ENCODE results near the gene TEX14.

The TEX14 gene

GRCh38 chr17:58641887-58642311, 49.9 kb downstream of the TEX14 start:
- DNase-seq = no peak

DNA sequence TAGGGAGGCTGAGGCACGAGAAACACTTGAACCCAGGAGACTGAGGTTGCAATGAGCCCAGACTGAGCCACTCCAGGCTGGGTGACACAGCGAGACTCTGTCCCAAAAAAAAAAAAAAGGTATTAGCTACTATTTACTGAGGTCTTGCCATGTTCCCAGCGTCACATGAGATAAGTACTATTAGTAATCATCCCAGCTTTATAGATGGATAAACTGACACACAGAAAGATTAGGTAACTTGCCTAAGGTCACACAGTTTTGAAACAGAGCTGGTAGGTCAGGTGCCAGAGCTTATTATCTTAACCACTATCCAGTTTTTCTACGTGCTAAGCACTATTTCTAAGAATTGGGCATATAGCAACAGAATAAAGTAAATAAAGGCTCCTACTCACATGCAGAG, 51.6 kb downstream of the TEX14 start:
- no peak for DNase-seq

- no peak for DNase-seq
Measured at GRCh38 chr17:58639681-58640080, 52.2 kb downstream of the TEX14 start.

GRCh38 chr17:58637011-58637570, 54.8 kb downstream of the TEX14 start:
- DNase-seq = no peak

- no peak for DNase-seq
Measured at GRCh38 chr17:58632324-58633314, 59.2 kb downstream of the TEX14 start.

DNA sequence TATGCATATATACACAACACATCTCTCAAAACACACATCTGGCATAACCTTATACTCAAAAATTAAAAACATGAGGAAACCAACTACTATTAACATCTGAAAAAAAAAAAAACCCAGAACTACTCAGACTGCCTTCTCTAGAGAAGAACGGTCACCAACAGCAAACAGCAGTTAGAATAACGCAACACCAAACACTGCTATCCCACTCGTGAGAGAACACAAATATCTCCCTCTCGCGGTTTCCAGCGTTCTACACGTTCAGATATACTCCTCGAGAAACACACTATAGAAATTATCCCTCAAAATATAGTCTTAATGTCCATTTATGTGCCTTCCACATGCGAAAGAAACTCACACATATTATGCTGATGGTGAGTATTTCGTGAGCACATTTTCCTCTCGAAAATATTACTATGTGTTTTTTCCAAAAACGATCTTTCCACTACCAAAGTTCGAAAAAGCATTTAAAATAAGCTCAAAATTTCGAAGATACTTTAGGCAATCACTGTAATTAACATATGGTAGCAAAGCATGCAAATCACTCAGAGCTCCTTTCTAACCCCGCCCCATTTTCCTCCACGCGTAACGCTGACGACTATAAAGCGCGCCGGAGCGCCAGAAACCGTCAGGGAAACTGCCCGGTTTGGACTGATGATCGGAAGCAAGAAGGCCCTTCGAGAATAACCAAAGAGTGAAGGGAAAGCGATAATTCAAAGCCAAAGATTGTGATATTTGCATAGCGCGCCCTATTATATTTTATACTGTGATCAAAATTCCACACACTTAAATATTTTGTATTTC, 60.1 kb downstream of the TEX14 start:
- peak; percentile 86 for DNase-seq

DNA sequence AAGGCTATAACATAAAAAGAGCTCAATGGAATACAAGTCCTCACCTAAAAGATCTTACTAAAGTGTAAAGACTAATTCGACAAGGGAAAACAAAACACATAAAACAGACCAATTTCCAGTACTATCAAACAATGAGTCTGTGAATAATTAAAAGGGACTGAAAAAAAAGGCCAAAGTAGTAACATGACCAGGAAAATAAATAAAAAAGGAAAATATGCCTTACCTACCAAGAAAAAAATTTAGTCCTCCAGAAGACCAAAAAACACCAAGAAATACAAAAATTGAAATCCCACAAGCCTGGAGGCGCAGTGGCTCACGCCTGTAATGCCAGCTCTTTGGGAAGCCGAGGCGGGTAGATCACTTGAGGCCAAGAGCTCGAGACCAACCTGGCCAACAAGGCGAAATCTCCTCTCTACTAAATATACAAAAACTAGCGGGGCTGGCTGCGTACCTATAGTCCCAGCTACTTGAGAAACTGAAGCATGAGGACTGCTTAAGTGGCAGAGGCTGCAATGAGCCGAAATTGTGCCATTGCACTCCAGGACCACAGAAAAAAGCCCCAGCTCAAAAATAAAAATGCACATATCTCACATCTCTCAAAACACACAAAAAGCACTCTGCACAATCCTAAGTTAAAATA, 60.8 kb downstream of the TEX14 start:
- DNase-seq = no peak

GRCh38 chr17:58626905-58627304, 64.9 kb downstream of the TEX14 start:
- DNase-seq = no peak

GRCh38 chr17:58624751-58625150, 67.1 kb downstream of the TEX14 start:
- no peak for DNase-seq

DNA sequence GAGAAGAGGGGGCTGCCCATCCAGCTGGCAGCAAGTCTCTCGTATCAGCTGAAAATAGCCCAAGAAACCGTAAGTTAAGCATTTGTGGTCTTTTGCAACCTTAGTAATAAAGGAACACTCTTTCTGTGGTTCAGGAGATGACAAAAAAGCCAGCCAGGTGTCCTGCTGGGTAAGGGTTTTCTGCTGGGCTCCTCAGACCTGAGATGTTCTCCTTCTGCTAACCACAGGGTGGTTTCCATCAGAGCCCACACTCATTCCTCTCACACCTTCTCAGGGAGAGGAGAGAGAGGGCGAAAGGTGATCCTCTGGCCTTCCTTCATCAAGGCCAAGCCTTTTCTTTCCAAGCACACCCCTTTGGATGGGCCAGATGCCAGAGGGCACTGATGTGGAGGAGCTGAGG, 70.7 kb downstream of the TEX14 start:
- no peak for DNase-seq

GRCh38 chr17:58618336-58618735, 73.5 kb downstream of the TEX14 start:
- DNase-seq = no peak

DNA sequence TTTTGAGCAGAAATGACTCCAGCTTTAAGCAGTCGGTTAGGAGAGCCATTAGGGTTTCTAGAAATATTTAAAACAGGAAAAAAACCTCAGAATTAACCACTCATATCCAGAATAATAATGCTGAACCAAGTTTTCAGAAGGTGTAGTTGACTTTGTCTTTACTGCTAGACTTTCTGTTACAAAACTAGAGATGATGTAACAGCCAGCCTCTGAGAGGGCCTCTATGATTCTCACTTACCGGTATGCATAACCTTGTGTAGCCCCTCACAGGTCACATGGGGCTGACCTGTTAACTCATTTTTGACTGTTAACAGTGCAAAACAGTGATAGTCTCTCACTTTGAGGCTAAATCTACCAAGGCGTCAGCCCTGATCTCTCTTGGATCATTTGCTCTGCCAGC, 74.3 kb downstream of the TEX14 start:
- no peak for DNase-seq

GRCh38 chr17:58615768-58616659, 75.8 kb downstream of the TEX14 start:
- no peak for DNase-seq

DNA sequence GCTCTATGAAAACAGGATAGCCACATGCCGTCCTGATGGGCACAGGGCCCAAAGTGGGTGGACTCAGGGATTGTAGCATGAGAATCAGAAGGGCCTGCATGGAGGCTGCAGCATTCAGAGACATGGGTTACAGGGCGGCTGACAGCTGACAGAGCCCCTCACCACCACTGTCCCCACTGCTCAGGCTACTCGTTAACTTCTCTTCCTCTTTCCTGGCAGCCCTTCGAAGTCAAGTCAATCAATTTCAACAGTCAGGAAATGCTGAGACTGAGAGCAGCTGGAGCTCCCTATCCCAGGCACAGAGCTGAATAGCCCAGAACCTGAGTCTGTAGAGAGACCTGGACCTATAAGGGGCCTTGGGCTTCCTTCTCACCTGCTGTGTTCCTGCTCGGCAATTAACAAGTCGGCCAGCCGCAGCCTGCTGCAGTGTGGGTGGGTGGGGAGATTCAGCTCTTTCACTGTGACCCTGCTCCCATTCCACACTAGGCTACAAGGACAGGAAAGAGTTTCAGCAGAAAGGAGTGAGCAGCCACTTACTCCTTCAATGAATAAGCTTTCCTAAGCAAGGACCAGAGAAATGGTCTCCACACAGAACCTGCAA, 76.9 kb downstream of the TEX14 start:
- DNase-seq = no peak

- no peak for DNase-seq
Measured at GRCh38 chr17:58611331-58611730, 80.5 kb downstream of the TEX14 start.

- no peak for DNase-seq
Measured at GRCh38 chr17:58606934-58607333, 84.9 kb downstream of the TEX14 start.

- DNase-seq = no peak
Measured at GRCh38 chr17:58605986-58606385, 85.9 kb downstream of the TEX14 start.

DNA sequence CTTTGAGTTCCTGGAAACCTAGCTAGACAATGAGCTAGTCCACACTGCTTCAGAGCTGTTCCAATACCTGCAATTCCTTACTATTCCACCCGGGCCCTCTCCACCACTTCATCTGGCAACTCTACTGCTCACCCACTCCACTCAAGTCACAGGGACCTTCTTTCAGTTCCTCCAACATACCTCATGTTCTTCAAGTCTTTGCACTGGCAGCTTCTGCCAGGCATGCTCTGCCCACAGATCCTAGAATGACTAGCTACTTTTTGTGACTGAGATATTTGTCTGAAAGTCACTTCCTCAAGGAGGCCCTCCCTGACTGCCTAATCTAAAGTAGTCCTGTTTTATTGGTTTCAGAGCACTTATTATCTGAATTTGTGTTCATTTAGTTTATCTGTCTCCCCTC, 86.4 kb downstream of the TEX14 start:
- DNase-seq = no peak

DNA sequence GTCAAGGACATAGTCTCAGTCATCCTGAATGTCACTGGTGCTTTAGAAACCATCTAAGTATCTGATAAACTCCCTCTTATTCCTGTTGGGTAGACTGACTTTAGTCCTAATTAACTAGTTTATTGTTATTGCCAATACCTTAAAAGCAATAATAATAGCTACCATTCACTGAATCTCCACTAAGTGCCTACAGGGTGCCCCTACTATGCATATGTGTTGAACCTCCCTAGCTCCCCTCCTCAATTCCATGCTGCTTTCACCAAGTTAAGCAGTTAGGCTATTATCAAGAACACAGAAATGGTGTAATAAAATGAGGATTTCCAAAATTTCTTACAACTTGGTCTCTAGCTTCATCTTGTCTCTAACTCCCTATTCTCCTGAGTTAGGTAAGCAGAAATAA, 89.9 kb downstream of the TEX14 start:
- DNase-seq = no peak

DNA sequence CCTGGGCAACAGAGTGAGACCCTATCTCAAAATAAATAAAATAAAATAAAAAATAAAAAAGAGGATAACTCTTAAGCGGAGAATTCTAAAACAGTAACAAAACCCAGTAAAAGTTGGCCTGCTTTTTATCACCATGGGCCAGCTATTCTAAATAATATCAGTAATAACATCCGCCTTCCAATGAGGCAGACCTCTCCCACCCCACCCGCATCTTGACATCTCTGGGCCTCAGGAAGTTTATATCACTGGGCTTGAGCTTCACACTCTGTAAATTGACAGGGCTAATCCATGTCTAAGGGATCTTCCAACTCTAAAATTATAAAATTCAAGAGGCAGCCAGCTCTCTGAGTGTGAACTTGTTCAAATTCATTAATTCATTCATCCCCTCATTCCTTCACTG, 94.5 kb downstream of the TEX14 start:
- no peak for DNase-seq

GRCh38 chr17:58595194-58595792, 96.6 kb downstream of the TEX14 start:
- no peak for DNase-seq
